ENCODE data around the gene SARS2.

- TF ChIP-seq CTCF (IDR thresholded peaks at IDR 0.05) (no peak), POLR2A (IDR thresholded peaks at IDR 0.05) (no peak), POLR2AphosphoS5 (IDR thresholded peaks at IDR 0.05; ENCODE audit: insufficient read depth in 1 of 2, low read depth in 1 of 2) (no peak)
Observed at GRCh38 chr19:38931521-38931793, 894 bp upstream of the SARS2 start.

Data from vagina (tissue), 2 donors.